ENCODE measurements around the gene KIF16B.

KIF16B gene

GRCh38 chr20:16451001-16451400, 122.2 kb downstream of the KIF16B start:
- Histone ChIP-seq H3K4me2 (ENCODE audit: low read length, poor library complexity, severe bottlenecking) (no peak overlapping the region), H2BK15ac (ENCODE audit: low read depth, poor library complexity, severe bottlenecking) (no peak overlapping the region), H3K4me3 (ENCODE audit: insufficient read depth in 1 of 2, low read depth in 1 of 2, low read length in 2 of 2) (no peak overlapping the region), H4K91ac (ENCODE audit: low read length) (no peak overlapping the region), H2BK120ac (ENCODE audit: low read depth, low read length) (no peak overlapping the region), H3K4ac (ENCODE audit: low read depth in 1 of 2, low read length in 2 of 2) (no peak overlapping the region), H3K27me3 (ENCODE audit: control insufficient read depth in 1 of 2, insufficient read depth in 1 of 2, low read length in 2 of 2) (no peaks in the 10 kb centered on the region), H2AK5ac (ENCODE audit: low read length, severe bottlenecking) (no peak overlapping the region), H3K4me1 (ENCODE audit: control insufficient read depth, insufficient read depth, low read depth, low read length) (no peaks in the 10 kb centered on the region), H2AFZ (ENCODE audit: low read depth, low read length) (no peak overlapping the region), H3K23ac (ENCODE audit: low read length in 2 of 2) (no peak overlapping the region), H2BK12ac (ENCODE audit: low read length in 2 of 2) (no peak overlapping the region), H3K18ac (ENCODE audit: low read depth in 1 of 2, low read length in 2 of 2) (no peak overlapping the region), H4K8ac (ENCODE audit: low read length) (no peak overlapping the region), H3K36me3 (ENCODE audit: control insufficient read depth in 1 of 2, insufficient read depth in 2 of 2, low read depth in 1 of 2, low read length in 2 of 2) (peaks cover 4 to 7% of the 10 kb centered on the region in 2 experiments), H2BK5ac (ENCODE audit: low read depth, low read length, poor library complexity, severe bottlenecking) (no peak overlapping the region), H3K9ac (ENCODE audit: low read length) (no peak overlapping the region), H3K27ac (ENCODE audit: low read length, poor library complexity, severe bottlenecking) (no peak overlapping the region), H3K79me1 (replicated peaks; ENCODE audit: low read length, poor library complexity, severe bottlenecking) (peaks cover 2% of the 10 kb centered on the region), H3K9me3 (ENCODE audit: control insufficient read depth, low read length) (peaks cover 15% of the 10 kb centered on the region), H3K14ac (ENCODE audit: low read length in 2 of 2) (no peak overlapping the region)
- 91% methylated on average over 3 of the region's 8 CpGs for WGBS
- no peak for DNase-seq

- 90% methylated on average over 3 of the region's 3 CpGs for WGBS
- Histone ChIP-seq H4K91ac (ENCODE audit: low read length) (no peak overlapping the region), H3K4me2 (ENCODE audit: low read length, poor library complexity, severe bottlenecking) (no peak overlapping the region), H2BK12ac (ENCODE audit: low read length in 2 of 2) (no peak overlapping the region), H3K9ac (ENCODE audit: low read length) (no peak overlapping the region), H3K14ac (ENCODE audit: low read length in 2 of 2) (no peak overlapping the region), H2AFZ (ENCODE audit: low read depth, low read length) (no peak overlapping the region), H3K23ac (ENCODE audit: low read length in 2 of 2) (no peak overlapping the region), H3K9me3 (ENCODE audit: control insufficient read depth, low read length) (peaks cover 15% of the 10 kb centered on the region), H3K36me3 (ENCODE audit: control insufficient read depth in 1 of 2, insufficient read depth in 2 of 2, low read depth in 1 of 2, low read length in 2 of 2) (peaks cover 4 to 9% of the 10 kb centered on the region in 2 experiments), H2BK120ac (ENCODE audit: low read depth, low read length) (no peak overlapping the region), H2BK15ac (ENCODE audit: low read depth, poor library complexity, severe bottlenecking) (no peak overlapping the region), H2BK5ac (ENCODE audit: low read depth, low read length, poor library complexity, severe bottlenecking) (no peak overlapping the region), H4K8ac (ENCODE audit: low read length) (no peak overlapping the region), H3K4me1 (ENCODE audit: control insufficient read depth, insufficient read depth, low read depth, low read length) (no peaks in the 10 kb centered on the region), H3K79me1 (replicated peaks; ENCODE audit: low read length, poor library complexity, severe bottlenecking) (no peaks in the 10 kb centered on the region), H3K27ac (ENCODE audit: low read length, poor library complexity, severe bottlenecking) (no peak overlapping the region), H3K4me3 (ENCODE audit: insufficient read depth in 1 of 2, low read depth in 1 of 2, low read length in 2 of 2) (no peak overlapping the region), H3K4ac (ENCODE audit: low read depth in 1 of 2, low read length in 2 of 2) (no peak overlapping the region), H3K27me3 (ENCODE audit: control insufficient read depth in 1 of 2, insufficient read depth in 1 of 2, low read length in 2 of 2) (no peaks in the 10 kb centered on the region), H2AK5ac (ENCODE audit: low read length, severe bottlenecking) (no peak overlapping the region), H3K18ac (ENCODE audit: low read depth in 1 of 2, low read length in 2 of 2) (no peak overlapping the region)
- DNase-seq, result no peak
Observed at GRCh38 chr20:16446991-16447390, 126.3 kb downstream of the KIF16B start.

- Histone ChIP-seq H3K4me1 (ENCODE audit: control insufficient read depth, insufficient read depth, low read depth, low read length) (no peaks in the 10 kb centered on the region), H3K79me1 (replicated peaks; ENCODE audit: low read length, poor library complexity, severe bottlenecking) (no peaks in the 10 kb centered on the region), H4K8ac (ENCODE audit: low read length) (no peak overlapping the region), H3K14ac (ENCODE audit: low read length in 2 of 2) (no peak overlapping the region), H4K91ac (ENCODE audit: low read length) (no peak overlapping the region), H2BK15ac (ENCODE audit: low read depth, poor library complexity, severe bottlenecking) (no peak overlapping the region), H3K9ac (ENCODE audit: low read length) (no peak overlapping the region), H3K23ac (ENCODE audit: low read length in 2 of 2) (no peak overlapping the region), H3K36me3 (ENCODE audit: control insufficient read depth in 1 of 2, insufficient read depth in 2 of 2, low read depth in 1 of 2, low read length in 2 of 2) (peaks cover 4 to 9% of the 10 kb centered on the region in 2 experiments), H2AK5ac (ENCODE audit: low read length, severe bottlenecking) (no peak overlapping the region), H2AFZ (ENCODE audit: low read depth, low read length) (no peak overlapping the region), H3K4ac (ENCODE audit: low read depth in 1 of 2, low read length in 2 of 2) (no peak overlapping the region), H3K18ac (ENCODE audit: low read depth in 1 of 2, low read length in 2 of 2) (no peak overlapping the region), H3K27me3 (ENCODE audit: control insufficient read depth in 1 of 2, insufficient read depth in 1 of 2, low read length in 2 of 2) (no peaks in the 10 kb centered on the region), H3K27ac (ENCODE audit: low read length, poor library complexity, severe bottlenecking) (no peak overlapping the region), H3K4me3 (ENCODE audit: insufficient read depth in 1 of 2, low read depth in 1 of 2, low read length in 2 of 2) (no peak overlapping the region), H2BK5ac (ENCODE audit: low read depth, low read length, poor library complexity, severe bottlenecking) (no peak overlapping the region), H3K9me3 (ENCODE audit: control insufficient read depth, low read length) (peaks cover 15% of the 10 kb centered on the region), H2BK120ac (ENCODE audit: low read depth, low read length) (no peak overlapping the region), H3K4me2 (ENCODE audit: low read length, poor library complexity, severe bottlenecking) (no peak overlapping the region), H2BK12ac (ENCODE audit: low read length in 2 of 2) (no peak overlapping the region)
- DNase-seq, result no peak
- 92% methylated on average over 3 of the region's 4 CpGs for WGBS
Observed at GRCh38 chr20:16446246-16446645, 127.0 kb downstream of the KIF16B start.

- Histone ChIP-seq H3K36me3 (ENCODE audit: control insufficient read depth in 1 of 2, insufficient read depth in 2 of 2, low read depth in 1 of 2, low read length in 2 of 2) (peaks cover 3 to 4% of the 10 kb centered on the region in 2 experiments), H3K4me2 (ENCODE audit: low read length, poor library complexity, severe bottlenecking) (no peak overlapping the region), H2BK12ac (ENCODE audit: low read length in 2 of 2) (no peak overlapping the region), H3K23ac (ENCODE audit: low read length in 2 of 2) (no peak overlapping the region), H2AFZ (ENCODE audit: low read depth, low read length) (no peak overlapping the region), H3K4me3 (ENCODE audit: insufficient read depth in 1 of 2, low read depth in 1 of 2, low read length in 2 of 2) (no peak overlapping the region), H2BK15ac (ENCODE audit: low read depth, poor library complexity, severe bottlenecking) (no peak overlapping the region), H3K4me1 (ENCODE audit: control insufficient read depth, insufficient read depth, low read depth, low read length) (no peaks in the 10 kb centered on the region), H4K8ac (ENCODE audit: low read length) (no peak overlapping the region), H4K91ac (ENCODE audit: low read length) (no peak overlapping the region), H3K4ac (ENCODE audit: low read depth in 1 of 2, low read length in 2 of 2) (no peak overlapping the region), H3K27me3 (ENCODE audit: control insufficient read depth in 1 of 2, insufficient read depth in 1 of 2, low read length in 2 of 2) (no peaks in the 10 kb centered on the region), H3K14ac (ENCODE audit: low read length in 2 of 2) (no peak overlapping the region), H3K18ac (ENCODE audit: low read depth in 1 of 2, low read length in 2 of 2) (no peak overlapping the region), H2AK5ac (ENCODE audit: low read length, severe bottlenecking) (no peak overlapping the region), H3K9ac (ENCODE audit: low read length) (no peak overlapping the region), H3K9me3 (ENCODE audit: control insufficient read depth, low read length) (peaks cover 13% of the 10 kb centered on the region), H2BK5ac (ENCODE audit: low read depth, low read length, poor library complexity, severe bottlenecking) (no peak overlapping the region), H3K79me1 (replicated peaks; ENCODE audit: low read length, poor library complexity, severe bottlenecking) (no peaks in the 10 kb centered on the region), H2BK120ac (ENCODE audit: low read depth, low read length) (no peak overlapping the region), H3K27ac (ENCODE audit: low read length, poor library complexity, severe bottlenecking) (no peak overlapping the region)
- 85% methylated on average over 3 of the region's 3 CpGs for WGBS
- no peak for DNase-seq
Observed at GRCh38 chr20:16445482-16445881, 127.8 kb downstream of the KIF16B start.

All from mesenchymal stem cell (in vitro differentiated cells and primary cell).